Lung (tissue), 12 donors: ENCODE measurements around the gene PROC. TPM values are rescaled to one million over a fixed set of nuclear protein-coding genes. Genes with fewer than 3 reads are reported as not detected.

Experiments used
- ATAC-seq: fragments of 200-7000 bp; cut with Tn5 transposase; one replicate; pipeline ENCODE4 v1.9.1; 2020; ENCODE audit warnings: moderate number of reproducible peaks; ENCODE audit not compliant: insufficient read depth, low FRiP score
- DNase-seq, 3 donors: peaks; one replicate each; pipeline ENCODE4 v3.0.0-alpha.2; 2013 to 2017
- H3K27ac ChIP-seq, 2 donors: one replicate each; pipeline ENCODE4 v1.5.1; 2013; ENCODE audit warnings: mild to moderate bottlenecking in 2 of 2, moderate library complexity in 2 of 2, control low read depth in 1 of 2, inconsistent platforms in 1 of 2, low read depth in 1 of 2, low read length in 1 of 2
- H3K27me3 ChIP-seq, 3 donors: one replicate each; pipeline ENCODE4 v1.5.1; 2013; ENCODE audit warnings: low read length in 2 of 3; ENCODE audit not compliant: control insufficient read depth in 3 of 3, insufficient read depth in 3 of 3
- H3K36me3 ChIP-seq, 4 donors: one replicate each; pipeline ENCODE4 v1.5.1; 2013; ENCODE audit warnings: low read length in 4 of 4, mild to moderate bottlenecking in 1 of 4, moderate library complexity in 1 of 4; ENCODE audit not compliant: control insufficient read depth in 4 of 4, insufficient read depth in 4 of 4
- H3K4me1 ChIP-seq, 5 donors: one replicate each; pipeline ENCODE4 v1.5.1; 2013; ENCODE audit warnings: low read length in 5 of 5, mild to moderate bottlenecking in 2 of 5, moderate library complexity in 1 of 5; ENCODE audit not compliant: control insufficient read depth in 5 of 5, insufficient read depth in 5 of 5
- H3K4me3 ChIP-seq: one replicate; pipeline ENCODE4 v1.5.1; 2013; ENCODE audit warnings: mild to moderate bottlenecking, control low read depth, moderate library complexity
- H3K9ac ChIP-seq, 2 donors: one replicate each; pipeline ENCODE4 v1.5.1; 2013; ENCODE audit warnings: low read length in 2 of 2, control low read depth in 1 of 2; ENCODE audit not compliant: insufficient read depth in 1 of 2
- H3K9me3 ChIP-seq, 4 donors: one replicate each; pipeline ENCODE4 v1.5.1; 2013; ENCODE audit warnings: low read length in 3 of 4, mild to moderate bottlenecking in 1 of 4, moderate library complexity in 1 of 4; ENCODE audit not compliant: control insufficient read depth in 4 of 4, insufficient read depth in 3 of 4
- WGBS, 2 donors: extraction: QIAGEN DNeasy Blood & Tissue Kit; methylation state at CpG; one replicate each; pipeline ENCODE4 v1.1.7; 2013; 5-methylcytosine and 5-hydroxymethylcytosine counted together
- polyA plus RNA-seq, 2 donors: library from polyadenylated mRNA; stranded (reverse); fragments of 200-250 nt; gene quantifications; one replicate each; pipeline ENCODE4 v1.2.1, GENCODE V29; 2013
- total RNA-seq, 2 donors: library from RNA; depleted of rRNA in 1 of 2; stranded (reverse); fragments of >200 nt in 1 of 2; gene quantifications; one replicate each; pipeline ENCODE4 v1.2.1, GENCODE V29; 2014 to 2021
- TF ChIP-seq, protein P1 (sequence below): IDR thresholded peaks from 2 replicates; pipeline ENCODE4 v1.5.1; 2012; ENCODE audit warnings: mild to moderate bottlenecking; ENCODE audit errors: control extremely low read depth, extremely low read depth
- donor health status: control.
- donor health status: control.
- donor health status: Bipolar disorder and iron deficiency.
- donor health status: healthy.
- donor health status: DM: yes; HTN: yes; CAD: no.

Gene PROC
- total and polyA plus RNA-seq, 4 donors: 0.10 to 0.37 (median 0.22) TPM; not detected in 1

DNA sequence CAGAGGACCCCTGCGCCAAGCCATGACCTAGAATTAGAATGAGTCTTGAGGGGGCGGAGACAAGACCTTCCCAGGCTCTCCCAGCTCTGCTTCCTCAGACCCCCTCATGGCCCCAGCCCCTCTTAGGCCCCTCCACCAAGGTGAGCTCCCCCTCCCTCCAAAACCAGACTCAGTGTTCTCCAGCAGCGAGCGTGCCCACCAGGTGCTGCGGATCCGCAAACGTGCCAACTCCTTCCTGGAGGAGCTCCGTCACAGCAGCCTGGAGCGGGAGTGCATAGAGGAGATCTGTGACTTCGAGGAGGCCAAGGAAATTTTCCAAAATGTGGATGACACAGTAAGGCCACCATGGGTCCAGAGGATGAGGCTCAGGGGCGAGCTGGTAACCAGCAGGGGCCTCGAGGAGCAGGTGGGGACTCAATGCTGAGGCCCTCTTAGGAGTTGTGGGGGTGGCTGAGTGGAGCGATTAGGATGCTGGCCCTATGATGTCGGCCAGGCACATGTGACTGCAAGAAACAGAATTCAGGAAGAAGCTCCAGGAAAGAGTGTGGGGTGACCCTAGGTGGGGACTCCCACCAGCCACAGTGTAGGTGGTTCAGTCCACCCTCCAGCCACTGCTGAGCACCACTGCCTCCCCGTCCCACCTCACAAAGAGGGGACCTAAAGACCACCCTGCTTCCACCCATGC lies 3.0 kb downstream of the PROC start:
- H3K27me3 ChIP-seq: peaks cover 0 to 21% (median 0%) of the 10 kb centered on the region in 3 donors
- no peak for DNase-seq
- ATAC-seq: no peak
- no peak overlapping the region for H3K9ac ChIP-seq
- WGBS, 2 donors: 92 to 95% methylated on average over 15 of the region's 15 CpGs
- peaks cover 0 to 13% (median 3%) of the 10 kb centered on the region in 5 donors for H3K4me1 ChIP-seq
- TF ChIP-seq, protein P1, sequence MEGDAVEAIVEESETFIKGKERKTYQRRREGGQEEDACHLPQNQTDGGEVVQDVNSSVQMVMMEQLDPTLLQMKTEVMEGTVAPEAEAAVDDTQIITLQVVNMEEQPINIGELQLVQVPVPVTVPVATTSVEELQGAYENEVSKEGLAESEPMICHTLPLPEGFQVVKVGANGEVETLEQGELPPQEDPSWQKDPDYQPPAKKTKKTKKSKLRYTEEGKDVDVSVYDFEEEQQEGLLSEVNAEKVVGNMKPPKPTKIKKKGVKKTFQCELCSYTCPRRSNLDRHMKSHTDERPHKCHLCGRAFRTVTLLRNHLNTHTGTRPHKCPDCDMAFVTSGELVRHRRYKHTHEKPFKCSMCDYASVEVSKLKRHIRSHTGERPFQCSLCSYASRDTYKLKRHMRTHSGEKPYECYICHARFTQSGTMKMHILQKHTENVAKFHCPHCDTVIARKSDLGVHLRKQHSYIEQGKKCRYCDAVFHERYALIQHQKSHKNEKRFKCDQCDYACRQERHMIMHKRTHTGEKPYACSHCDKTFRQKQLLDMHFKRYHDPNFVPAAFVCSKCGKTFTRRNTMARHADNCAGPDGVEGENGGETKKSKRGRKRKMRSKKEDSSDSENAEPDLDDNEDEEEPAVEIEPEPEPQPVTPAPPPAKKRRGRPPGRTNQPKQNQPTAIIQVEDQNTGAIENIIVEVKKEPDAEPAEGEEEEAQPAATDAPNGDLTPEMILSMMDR: no peak
- H3K27ac ChIP-seq: no peak overlapping the region
- no peaks in the 10 kb centered on the region for H3K36me3 ChIP-seq
- no peak overlapping the region for H3K4me3 ChIP-seq
- H3K9me3 ChIP-seq: peaks cover 0 to 2% (median 0%) of the 10 kb centered on the region in 4 donors

DNA sequence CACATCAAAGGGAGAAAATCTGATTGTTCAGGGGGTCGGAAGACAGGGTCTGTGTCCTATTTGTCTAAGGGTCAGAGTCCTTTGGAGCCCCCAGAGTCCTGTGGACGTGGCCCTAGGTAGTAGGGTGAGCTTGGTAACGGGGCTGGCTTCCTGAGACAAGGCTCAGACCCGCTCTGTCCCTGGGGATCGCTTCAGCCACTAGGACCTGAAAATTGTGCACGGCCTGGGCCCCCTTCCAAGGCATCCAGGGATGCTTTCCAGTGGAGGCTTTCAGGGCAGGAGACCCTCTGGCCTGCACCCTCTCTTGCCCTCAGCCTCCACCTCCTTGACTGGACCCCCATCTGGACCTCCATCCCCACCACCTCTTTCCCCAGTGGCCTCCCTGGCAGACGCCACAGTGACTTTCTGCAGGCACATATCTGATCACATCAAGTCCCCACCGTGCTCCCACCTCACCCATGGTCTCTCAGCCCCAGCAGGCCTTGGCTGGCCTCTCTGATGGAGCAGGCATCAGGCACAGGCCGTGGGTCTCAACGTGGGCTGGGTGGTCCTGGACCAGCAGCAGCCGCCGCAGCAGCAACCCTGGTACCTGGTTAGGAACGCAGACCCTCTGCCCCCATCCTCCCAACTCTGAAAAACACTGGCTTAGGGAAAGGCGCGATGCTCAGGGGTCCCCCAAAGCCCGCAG lies 3.8 kb downstream of the PROC start:
- no peaks in the 10 kb centered on the region for H3K36me3 ChIP-seq
- TF ChIP-seq, protein P1: no peak
- peaks cover 0 to 21% (median 0%) of the 10 kb centered on the region in 3 donors for H3K27me3 ChIP-seq
- H3K27ac ChIP-seq: no peak overlapping the region
- DNase-seq: no peak
- no peak for ATAC-seq
- peaks cover 0 to 8% (median 3%) of the 10 kb centered on the region in 5 donors for H3K4me1 ChIP-seq
- H3K4me3 ChIP-seq: no peak overlapping the region
- H3K9ac ChIP-seq: no peak overlapping the region
- H3K9me3 ChIP-seq: peaks cover 0 to 2% (median 0%) of the 10 kb centered on the region in 4 donors
- 73 to 75% methylated on average over 16 of the region's 16 CpGs for WGBS, 2 donors

DNA sequence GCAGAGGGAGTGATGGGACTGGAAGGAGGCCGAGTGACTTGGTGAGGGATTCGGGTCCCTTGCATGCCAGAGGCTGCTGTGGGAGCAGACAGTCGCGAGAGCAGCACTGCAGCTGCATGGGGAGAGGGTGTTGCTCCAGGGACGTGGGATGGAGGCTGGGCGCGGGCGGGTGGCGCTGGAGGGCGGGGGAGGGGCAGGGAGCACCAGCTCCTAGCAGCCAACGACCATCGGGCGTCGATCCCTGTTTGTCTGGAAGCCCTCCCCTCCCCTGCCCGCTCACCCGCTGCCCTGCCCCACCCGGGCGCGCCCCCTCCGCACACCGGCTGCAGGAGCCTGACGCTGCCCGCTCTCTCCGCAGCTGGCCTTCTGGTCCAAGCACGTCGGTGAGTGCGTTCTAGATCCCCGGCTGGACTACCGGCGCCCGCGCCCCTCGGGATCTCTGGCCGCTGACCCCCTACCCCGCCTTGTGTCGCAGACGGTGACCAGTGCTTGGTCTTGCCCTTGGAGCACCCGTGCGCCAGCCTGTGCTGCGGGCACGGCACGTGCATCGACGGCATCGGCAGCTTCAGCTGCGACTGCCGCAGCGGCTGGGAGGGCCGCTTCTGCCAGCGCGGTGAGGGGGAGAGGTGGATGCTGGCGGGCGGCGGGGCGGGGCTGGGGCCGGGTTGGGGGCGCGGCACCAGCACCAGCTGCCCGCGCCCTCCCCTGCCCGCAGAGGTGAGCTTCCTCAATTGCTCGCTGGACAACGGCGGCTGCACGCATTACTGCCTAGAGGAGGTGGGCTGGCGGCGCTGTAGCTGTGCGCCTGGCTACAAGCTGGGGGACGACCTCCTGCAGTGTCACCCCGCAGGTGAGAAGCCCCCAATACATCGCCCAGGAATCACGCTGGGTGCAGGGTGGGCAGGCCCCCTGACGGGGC lies 4.6 kb downstream of the PROC start:
- no peak overlapping the region for H3K4me3 ChIP-seq
- H3K27me3 ChIP-seq: peaks cover 0 to 21% (median 0%) of the 10 kb centered on the region in 3 donors
- peaks cover 0 to 8% (median 3%) of the 10 kb centered on the region in 5 donors for H3K4me1 ChIP-seq
- DNase-seq (peak in 2 of 3 donors; percentile 9 to 22), ATAC-seq (peak; percentile 29)
- H3K9me3 ChIP-seq: peaks cover 0 to 2% (median 0%) of the 10 kb centered on the region in 4 donors
- no peaks in the 10 kb centered on the region for H3K36me3 ChIP-seq
- no peak overlapping the region for H3K9ac ChIP-seq
- TF ChIP-seq, protein P1: no peak
- 3 to 5% methylated on average over 51 to 73 of the region's 73 CpGs for WGBS, 2 donors
- no peak overlapping the region for H3K27ac ChIP-seq
